T-helper 1 cell treated with Interleukin-12 subunit alpha and Interleukin-12 subunit beta and Interleukin-4 antibody, amounts not matched to agents 30 μg/mL and 1 μg/mL, for 36 hours (primary cell): ENCODE results near the gene SOX5.

Experiments
- H3K27ac Mint-ChIP-seq: one replicate; pipeline ENCODE4 v1.8.0; 2021; ENCODE audit warnings: mild to moderate bottlenecking, mixed read lengths
- H3K27me3 Mint-ChIP-seq: one replicate; pipeline ENCODE4 v1.8.0; 2021; ENCODE audit warnings: low read depth, mixed read lengths
- H3K36me3 Mint-ChIP-seq: one replicate; pipeline ENCODE4 v1.8.0; 2021; ENCODE audit warnings: low read depth, mixed read lengths
- H3K4me1 Mint-ChIP-seq: one replicate; pipeline ENCODE4 v1.8.0; 2021; ENCODE audit warnings: low read depth, mixed read lengths
- H3K4me3 Mint-ChIP-seq: one replicate; pipeline ENCODE4 v1.8.0; 2021; ENCODE audit warnings: mild to moderate bottlenecking, moderate library complexity, mixed read lengths
- H3K9me3 Mint-ChIP-seq: one replicate; pipeline ENCODE4 v1.8.0; 2021; ENCODE audit warnings: mixed read lengths

Gene SOX5

GRCh38 chr12:23949348-23950209 lies at the start of gene SOX5:
Gene SOX5 (minus strand): TSS chr12:23949670. CDS start chr12:23949601, 69 bp downstream.
- H3K9me3 Mint-ChIP-seq, result no peaks in the 10 kb centered on the region
- H3K4me3 Mint-ChIP-seq, result no peak within 1 kb of the TSS
- H3K27ac Mint-ChIP-seq, result no peak within 1 kb of the TSS
- H3K36me3 Mint-ChIP-seq, result no peaks in the 10 kb centered on the region
- no peaks in the 10 kb centered on the region for H3K4me1 Mint-ChIP-seq
- peaks cover 4% of the 10 kb centered on the region for H3K27me3 Mint-ChIP-seq

GRCh38 chr12:23987046-23987445 lies 37.6 kb upstream of the SOX5 start:
- no peaks in the 10 kb centered on the region for H3K4me1 Mint-ChIP-seq
- no peaks in the 10 kb centered on the region for H3K27me3 Mint-ChIP-seq
- H3K4me3 Mint-ChIP-seq, result no peak overlapping the region
- no peaks in the 10 kb centered on the region for H3K36me3 Mint-ChIP-seq
- no peak overlapping the region for H3K27ac Mint-ChIP-seq
- no peaks in the 10 kb centered on the region for H3K9me3 Mint-ChIP-seq

DNA sequence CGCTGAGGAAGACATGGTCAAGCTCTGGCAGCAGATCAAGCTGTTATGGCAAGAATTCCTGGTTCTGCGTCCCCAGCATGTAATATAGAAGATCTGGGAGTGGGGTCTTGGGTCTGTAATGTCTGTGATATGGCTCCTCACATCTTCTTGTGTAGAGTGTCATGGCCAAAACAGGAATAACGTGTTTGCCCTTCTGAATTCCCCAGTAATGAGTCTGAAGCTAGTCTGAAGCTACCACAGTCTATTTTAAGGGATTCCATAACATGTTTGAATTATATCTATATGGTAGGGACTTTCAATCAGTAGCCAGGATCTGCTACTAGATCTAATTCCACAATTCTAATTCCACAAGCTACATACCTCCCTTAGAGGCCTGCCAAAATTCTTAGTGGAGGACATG lies 31.4 kb upstream of the SOX5 start:
- Mint-ChIP-seq H3K27ac (no peak overlapping the region), H3K4me3 (no peak overlapping the region), H3K36me3 (no peaks in the 10 kb centered on the region), H3K27me3 (no peaks in the 10 kb centered on the region), H3K4me1 (no peaks in the 10 kb centered on the region), H3K9me3 (no peaks in the 10 kb centered on the region)

DNA sequence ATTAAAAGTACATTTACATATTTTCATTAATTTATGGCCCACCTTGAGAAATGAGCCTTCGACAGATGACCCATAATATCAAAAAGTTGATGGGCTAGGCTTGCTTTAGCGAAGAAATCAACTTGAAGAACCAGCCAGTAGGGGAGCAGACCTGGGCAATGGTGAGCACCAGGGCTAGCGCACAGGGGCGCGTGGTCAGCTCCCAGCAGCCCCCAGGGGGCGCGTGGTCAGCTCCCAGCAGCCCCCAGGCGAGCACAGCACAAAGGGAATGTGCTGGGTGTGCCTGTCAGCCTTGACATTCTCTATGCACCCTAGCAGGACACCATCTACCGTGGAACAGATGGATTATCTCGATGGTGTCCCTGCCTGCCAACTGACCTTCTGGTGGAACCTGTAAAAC lies 15.3 kb upstream of the SOX5 start:
- no peaks in the 10 kb centered on the region for H3K9me3 Mint-ChIP-seq
- no peak overlapping the region for H3K27ac Mint-ChIP-seq
- H3K36me3 Mint-ChIP-seq, result no peaks in the 10 kb centered on the region
- no peak overlapping the region for H3K4me3 Mint-ChIP-seq
- no peaks in the 10 kb centered on the region for H3K27me3 Mint-ChIP-seq
- no peaks in the 10 kb centered on the region for H3K4me1 Mint-ChIP-seq

DNA sequence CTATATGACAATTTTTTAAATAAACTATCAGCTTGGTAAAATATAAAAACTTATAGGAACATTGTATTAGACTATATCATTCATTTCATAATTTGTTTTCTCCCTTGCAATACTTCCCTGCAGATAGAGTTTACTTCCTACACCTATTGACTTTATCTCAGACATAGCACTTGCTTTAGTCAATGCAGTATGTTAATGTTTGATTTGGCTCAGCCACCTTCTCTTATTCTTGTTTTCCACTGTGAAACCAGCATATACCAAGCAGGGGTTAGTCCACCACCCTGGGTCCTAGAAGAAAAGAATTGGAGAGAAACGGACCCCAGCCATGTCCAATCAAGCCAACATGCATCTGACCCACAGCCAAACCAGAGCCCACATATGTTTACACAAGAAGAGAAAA lies 10.4 kb upstream of the SOX5 start:
- Mint-ChIP-seq H3K4me3 (no peak overlapping the region), H3K27ac (no peak overlapping the region), H3K9me3 (no peaks in the 10 kb centered on the region), H3K27me3 (no peaks in the 10 kb centered on the region), H3K36me3 (no peaks in the 10 kb centered on the region), H3K4me1 (no peaks in the 10 kb centered on the region)

DNA sequence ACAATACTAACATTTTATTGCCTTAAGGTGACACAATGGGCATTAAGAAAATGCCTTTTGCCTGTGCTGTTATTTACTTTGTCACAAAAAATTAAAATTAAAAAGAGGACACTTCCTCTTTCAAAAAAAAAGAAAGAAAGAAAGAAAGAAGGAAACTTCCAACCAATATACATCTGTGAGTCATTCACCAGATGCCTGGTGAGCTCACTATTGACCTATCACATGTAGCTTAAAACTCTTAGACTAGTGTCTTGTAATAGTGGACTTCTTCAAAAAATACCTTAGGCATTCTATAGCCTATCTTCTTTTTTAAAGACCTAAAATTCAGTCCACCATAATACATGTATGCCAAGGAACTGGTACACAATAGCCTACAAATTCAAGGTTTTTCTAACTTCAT lies 4.9 kb upstream of the SOX5 start:
- Mint-ChIP-seq H3K36me3 (no peaks in the 10 kb centered on the region), H3K9me3 (no peaks in the 10 kb centered on the region), H3K4me3 (no peak overlapping the region), H3K27ac (no peak overlapping the region), H3K4me1 (no peaks in the 10 kb centered on the region), H3K27me3 (no peaks in the 10 kb centered on the region)

DNA sequence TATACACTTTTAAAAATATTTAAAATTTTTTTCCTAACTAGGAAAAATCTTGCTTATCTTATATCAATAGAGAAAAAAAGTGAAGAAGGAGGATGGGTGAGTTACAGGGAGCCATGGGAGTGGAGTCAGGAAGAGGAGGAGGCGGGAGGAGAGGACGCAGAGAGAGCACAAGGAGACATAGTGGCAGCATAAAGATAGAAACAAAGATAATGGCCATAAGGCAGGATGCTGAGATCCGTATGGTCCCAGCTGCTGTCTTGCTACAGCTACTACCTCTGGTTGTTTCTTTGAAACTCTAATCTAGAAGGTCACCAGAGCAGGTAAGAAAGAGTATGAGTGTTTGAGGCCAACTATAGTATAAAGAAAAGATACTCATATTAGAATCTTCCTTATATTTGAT lies 2.6 kb upstream of the SOX5 start:
- peaks cover 4% of the 10 kb centered on the region for H3K27me3 Mint-ChIP-seq
- no peaks in the 10 kb centered on the region for H3K36me3 Mint-ChIP-seq
- no peaks in the 10 kb centered on the region for H3K4me1 Mint-ChIP-seq
- no peak overlapping the region for H3K27ac Mint-ChIP-seq
- H3K4me3 Mint-ChIP-seq, result no peak overlapping the region
- H3K9me3 Mint-ChIP-seq, result no peaks in the 10 kb centered on the region

- Mint-ChIP-seq H3K36me3 (no peaks in the 10 kb centered on the region), H3K4me3 (no peak overlapping the region), H3K27me3 (peaks cover 4% of the 10 kb centered on the region), H3K27ac (no peak overlapping the region), H3K9me3 (no peaks in the 10 kb centered on the region), H3K4me1 (no peaks in the 10 kb centered on the region)
Measured at GRCh38 chr12:23950775-23951451, 1.4 kb upstream of the SOX5 start.

- no peak overlapping the region for H3K4me3 Mint-ChIP-seq
- H3K9me3 Mint-ChIP-seq, result no peaks in the 10 kb centered on the region
- H3K27me3 Mint-ChIP-seq, result peaks cover 4% of the 10 kb centered on the region
- no peak overlapping the region for H3K27ac Mint-ChIP-seq
- no peaks in the 10 kb centered on the region for H3K4me1 Mint-ChIP-seq
- no peaks in the 10 kb centered on the region for H3K36me3 Mint-ChIP-seq
Measured at GRCh38 chr12:23950210-23950774, 822 bp upstream of the SOX5 start.

- Mint-ChIP-seq H3K27ac (no peak overlapping the region), H3K9me3 (no peaks in the 10 kb centered on the region), H3K4me3 (no peak overlapping the region), H3K4me1 (no peaks in the 10 kb centered on the region), H3K27me3 (peaks cover 4% of the 10 kb centered on the region), H3K36me3 (no peaks in the 10 kb centered on the region)
Measured at GRCh38 chr12:23948291-23948690, 1.2 kb downstream of the SOX5 start.

- Mint-ChIP-seq H3K27me3 (peaks cover 4% of the 10 kb centered on the region), H3K27ac (no peak overlapping the region), H3K4me3 (no peak overlapping the region), H3K9me3 (no peaks in the 10 kb centered on the region), H3K4me1 (no peaks in the 10 kb centered on the region), H3K36me3 (no peaks in the 10 kb centered on the region)
Measured at GRCh38 chr12:23947395-23947794, 2.1 kb downstream of the SOX5 start.

GRCh38 chr12:23945249-23945648 lies 4.2 kb downstream of the SOX5 start:
- H3K9me3 Mint-ChIP-seq, result no peaks in the 10 kb centered on the region
- H3K36me3 Mint-ChIP-seq, result no peaks in the 10 kb centered on the region
- H3K27me3 Mint-ChIP-seq, result peaks cover 4% of the 10 kb centered on the region
- no peak overlapping the region for H3K4me3 Mint-ChIP-seq
- H3K4me1 Mint-ChIP-seq, result no peaks in the 10 kb centered on the region
- H3K27ac Mint-ChIP-seq, result no peak overlapping the region

DNA sequence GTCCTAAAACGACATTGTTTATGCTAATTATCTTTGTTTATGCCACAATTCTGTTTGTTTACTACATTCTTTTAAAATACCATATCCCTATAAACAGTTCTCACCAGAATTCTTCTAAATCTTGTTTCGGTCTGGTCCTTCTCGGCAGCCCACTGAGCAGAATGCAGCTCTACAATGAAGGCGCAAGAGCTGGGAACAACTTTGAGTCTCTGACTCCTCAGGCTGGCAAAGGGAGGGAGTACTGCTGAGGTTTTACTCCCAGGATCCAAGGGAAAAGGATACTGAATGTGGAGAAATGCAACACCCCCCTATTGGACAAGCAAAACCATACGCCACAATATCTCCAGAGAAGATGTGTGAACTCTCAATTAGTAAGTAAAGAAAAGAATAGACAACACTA lies 5.4 kb downstream of the SOX5 start:
- no peak overlapping the region for H3K27ac Mint-ChIP-seq
- H3K4me1 Mint-ChIP-seq, result no peaks in the 10 kb centered on the region
- H3K36me3 Mint-ChIP-seq, result no peaks in the 10 kb centered on the region
- no peaks in the 10 kb centered on the region for H3K9me3 Mint-ChIP-seq
- H3K4me3 Mint-ChIP-seq, result no peak overlapping the region
- peaks cover 4% of the 10 kb centered on the region for H3K27me3 Mint-ChIP-seq

GRCh38 chr12:23942841-23943240 lies 6.6 kb downstream of the SOX5 start:
- Mint-ChIP-seq H3K27ac (no peak overlapping the region), H3K27me3 (peaks cover 4% of the 10 kb centered on the region), H3K4me3 (no peak overlapping the region), H3K9me3 (no peaks in the 10 kb centered on the region), H3K4me1 (no peaks in the 10 kb centered on the region), H3K36me3 (no peaks in the 10 kb centered on the region)

GRCh38 chr12:23941780-23942179 lies 7.7 kb downstream of the SOX5 start:
- no peaks in the 10 kb centered on the region for H3K9me3 Mint-ChIP-seq
- no peaks in the 10 kb centered on the region for H3K36me3 Mint-ChIP-seq
- no peaks in the 10 kb centered on the region for H3K27me3 Mint-ChIP-seq
- H3K4me1 Mint-ChIP-seq, result no peaks in the 10 kb centered on the region
- no peak overlapping the region for H3K27ac Mint-ChIP-seq
- no peak overlapping the region for H3K4me3 Mint-ChIP-seq
